GM12891 (cell line): ENCODE data around the gene BTBD9.

Experiments
- PAX5 ChIP-seq: IDR thresholded peaks from 2 replicates; pipeline ENCODE4 v1.6.1; 2011; ENCODE audit warnings: low read length, moderate library complexity, mild to moderate bottlenecking; ENCODE audit not compliant: insufficient read depth, severe bottlenecking
- POLR2A ChIP-seq: IDR thresholded peaks from 2 replicates; pipeline ENCODE4 v1.6.1; 2011; ENCODE audit warnings: low read depth, low read length, control low read depth
- POLR2AphosphoS5 ChIP-seq: IDR thresholded peaks from 2 replicates; pipeline ENCODE4 v1.6.1; 2011; ENCODE audit warnings: low read depth, low read length, control low read depth
- TAF1 ChIP-seq: IDR thresholded peaks from 2 replicates; pipeline ENCODE4 v1.6.1; 2011; ENCODE audit warnings: low read depth, low read length, control low read depth

GRCh38 chr6:38470548-38470947 is 169.2 kb downstream of the BTBD9 start:
- TF ChIP-seq POLR2AphosphoS5 = no peak
- no peak for TF ChIP-seq TAF1
- TF ChIP-seq POLR2A = no peak
- TF ChIP-seq PAX5 = no peak
